Measurements from ENCODE around the gene THOC7.
A peak's percentile ranks its signal among the peaks of the same experiment; 100 is the strongest.

THOC7 gene

GRCh38 chr3:63863150-63864007 lies at the start of gene THOC7, which contains the start of gene ATXN7:
THOC7 (minus strand) TSS chr3:63863805; CDS start chr3:63863790, 15 bp downstream.
ATXN7 (plus strand) TSS chr3:63863867; CDS start chr3:63912599, 48,732 bp downstream.
- peak; percentile 39 for DNase-seq (ENCODE audit: low read depth)

DNA sequence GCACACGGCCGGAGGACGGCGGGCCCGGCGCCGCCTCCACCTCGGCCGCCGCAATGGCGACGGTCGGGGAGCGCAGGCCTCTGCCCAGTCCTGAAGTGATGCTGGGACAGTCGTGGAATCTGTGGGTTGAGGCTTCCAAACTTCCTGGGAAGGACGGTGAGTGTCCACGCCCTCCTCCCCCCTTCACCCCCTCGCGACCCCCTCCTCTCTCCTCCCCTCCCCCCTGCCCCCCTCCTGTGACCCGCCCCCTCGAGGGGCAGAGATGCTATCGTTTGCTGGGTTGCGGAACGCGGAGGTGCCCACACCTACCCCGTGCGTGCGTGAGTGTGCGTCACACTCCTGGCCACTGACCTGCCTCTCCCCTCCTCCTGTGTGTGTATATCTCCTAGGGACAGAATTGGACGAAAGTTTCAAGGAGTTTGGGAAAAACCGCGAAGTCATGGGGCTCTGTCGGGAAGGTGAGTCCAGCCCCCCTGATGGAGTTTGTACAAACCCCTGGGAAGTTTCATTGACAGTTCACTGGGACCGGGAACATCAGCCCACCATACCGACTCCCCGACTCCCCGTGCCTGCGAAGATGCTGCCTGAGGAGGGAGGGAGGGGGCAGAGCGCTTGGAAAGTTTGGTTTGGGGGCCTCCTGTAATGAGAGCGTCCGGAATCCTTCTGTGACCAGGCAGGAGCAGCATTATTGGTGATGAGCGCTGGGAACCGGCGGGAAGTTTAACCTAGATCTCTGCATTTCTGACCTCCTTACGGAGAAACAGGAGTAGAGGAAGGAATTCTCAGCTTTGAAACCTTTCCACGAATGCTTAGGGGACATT lies 49.4 kb upstream of the THOC7 start:
- DNase-seq (ENCODE audit: low read depth) = peak; percentile 3

- peak; percentile 64 for DNase-seq (ENCODE audit: low read depth)
These were observed 48.5 kb upstream of the THOC7 start, which contains the start of gene SCAANT1 for GRCh38 chr3:63911873-63912767. SCAANT1 (minus strand) TSS chr3:63912383.

GRCh38 chr3:63911509-63911872 lies 47.9 kb upstream of the THOC7 start:
- no peak for DNase-seq (ENCODE audit: low read depth)

- DNase-seq (ENCODE audit: low read depth) = no peak
These were observed 47.3 kb upstream of the THOC7 start for GRCh38 chr3:63910891-63911290.

DNA sequence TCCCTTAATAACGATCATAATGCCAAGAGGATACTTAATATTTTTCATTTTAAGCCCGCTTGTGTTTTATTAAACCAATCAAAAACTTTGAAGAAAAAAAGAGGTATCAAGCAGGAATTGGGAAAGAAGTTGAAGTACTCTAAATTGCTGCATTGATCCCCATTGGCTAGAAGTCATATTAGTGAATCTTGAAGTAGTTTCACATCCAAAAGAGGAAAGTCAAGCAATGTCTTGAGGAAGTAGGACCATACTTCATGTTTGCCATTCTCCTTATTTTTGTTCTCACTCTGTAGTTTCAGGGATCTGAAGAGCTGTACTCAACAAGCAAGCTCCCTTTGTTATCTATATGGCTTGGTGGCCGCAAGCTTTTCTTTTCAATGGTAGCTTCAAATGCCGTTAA lies 46.4 kb upstream of the THOC7 start:
- DNase-seq (ENCODE audit: low read depth) = no peak

DNA sequence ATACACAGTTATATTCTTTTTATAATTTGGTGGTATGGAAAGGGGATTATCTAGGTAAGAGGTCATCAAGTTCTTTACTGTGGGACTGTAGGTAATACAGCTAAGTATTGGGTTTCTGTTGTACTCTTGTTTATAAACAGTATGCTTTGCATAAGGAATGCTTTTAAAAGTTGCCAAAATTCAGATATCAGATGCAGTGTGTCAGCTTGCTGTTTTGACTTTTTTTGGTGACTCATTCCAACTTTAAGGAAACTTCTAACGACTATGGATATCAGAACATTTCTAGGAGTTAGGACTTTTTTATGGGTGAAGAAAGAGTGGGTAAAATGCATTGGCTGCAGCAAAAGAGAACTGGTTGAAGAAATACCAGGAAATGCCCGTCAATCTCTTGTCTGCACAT lies 45.8 kb upstream of the THOC7 start:
- no peak for DNase-seq (ENCODE audit: low read depth)

- DNase-seq (ENCODE audit: low read depth) = no peak
These were observed 45.2 kb upstream of the THOC7 start for GRCh38 chr3:63908776-63909175.

DNA sequence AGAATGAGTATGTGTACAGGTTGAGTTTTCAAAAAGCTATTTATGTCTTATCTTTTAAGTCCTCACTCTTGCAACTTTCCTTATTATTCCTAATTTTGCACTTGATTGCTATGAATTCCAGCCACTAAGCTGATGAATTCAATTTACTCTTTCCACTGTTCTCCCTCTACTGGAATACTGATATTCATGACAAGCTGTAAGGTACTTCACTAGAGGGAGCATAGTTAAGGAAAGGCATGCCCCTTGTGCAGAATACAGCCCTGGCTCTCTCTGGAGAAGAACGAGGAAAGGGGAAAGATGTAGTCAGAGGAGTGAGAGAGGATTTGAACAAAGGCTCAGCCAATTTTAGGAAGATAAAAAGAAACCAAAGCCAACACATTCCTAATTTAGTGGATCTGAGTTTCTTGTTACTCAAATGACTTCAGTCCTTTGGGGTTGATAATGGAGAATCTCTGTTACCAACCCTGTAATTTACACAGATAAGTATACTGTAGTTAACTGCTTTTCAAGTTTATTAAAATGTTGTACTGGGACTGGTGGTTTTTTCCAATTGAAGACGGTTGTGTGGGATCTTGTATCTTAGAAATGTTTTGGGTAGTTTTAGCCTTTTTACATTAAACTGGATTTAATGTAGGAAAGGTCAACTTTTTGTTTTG lies 44.6 kb upstream of the THOC7 start:
- no peak for DNase-seq (ENCODE audit: low read depth)

DNA sequence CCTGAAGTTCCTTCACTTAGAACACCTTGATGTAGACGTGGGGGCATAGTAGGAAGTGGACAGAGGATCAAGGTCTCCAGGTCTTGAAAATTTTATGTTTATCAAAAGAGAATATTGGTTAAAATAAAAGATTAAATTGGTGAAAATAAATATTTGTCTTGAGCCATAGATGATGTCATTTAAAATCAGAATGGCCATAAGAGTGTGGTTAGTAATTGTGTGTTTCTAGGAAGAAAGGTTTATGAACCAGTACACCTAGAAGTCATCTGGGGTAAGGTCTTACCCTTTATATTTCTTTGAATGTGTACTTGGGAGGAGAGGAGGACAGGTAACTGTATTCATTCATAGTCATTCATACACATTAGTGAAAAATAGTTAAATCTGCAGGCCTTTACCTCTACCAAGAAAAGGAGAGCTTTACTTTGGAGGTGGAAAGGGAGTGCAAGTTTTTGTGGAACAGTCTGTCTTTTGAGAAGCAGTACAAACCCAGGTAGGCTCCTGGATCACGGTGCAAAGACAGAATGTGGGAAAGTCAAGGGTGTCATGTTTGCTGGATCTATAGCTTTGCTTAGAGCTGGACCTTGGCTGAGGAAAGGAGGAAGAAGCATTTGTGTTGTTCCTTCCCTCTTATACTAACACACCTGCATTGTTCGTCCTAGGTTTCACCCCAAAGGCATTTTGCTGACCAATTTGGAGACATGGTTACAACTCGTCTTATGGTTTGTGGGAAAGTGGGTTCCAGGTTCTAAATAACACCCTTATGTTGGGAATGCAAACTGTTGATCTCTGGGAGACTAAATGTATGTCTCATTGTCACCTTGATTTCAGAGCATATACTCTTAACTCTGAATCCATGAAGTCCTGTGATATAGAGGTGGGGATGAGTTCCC lies 42.4 kb upstream of the THOC7 start:
- no peak for DNase-seq (ENCODE audit: low read depth)

DNA sequence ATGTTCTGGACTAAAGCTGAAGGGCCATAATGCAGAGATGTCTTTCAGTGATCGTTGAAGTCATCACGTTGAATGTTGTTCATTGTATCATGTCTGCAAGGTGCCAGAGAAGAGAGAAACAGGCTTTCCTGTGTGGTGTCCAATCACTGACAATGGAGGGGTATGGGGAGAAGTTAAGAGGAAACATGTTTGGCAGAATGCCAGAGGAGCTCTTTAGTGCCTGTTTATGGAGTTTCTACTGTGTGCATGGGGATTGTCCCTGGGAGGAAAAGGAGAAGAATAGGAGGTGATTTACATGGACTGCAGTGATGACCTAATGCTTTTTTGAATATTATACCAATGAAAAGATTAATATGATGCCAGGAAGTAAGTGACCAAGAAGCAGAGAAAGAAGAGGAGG lies 36.9 kb upstream of the THOC7 start:
- DNase-seq (ENCODE audit: low read depth) = no peak

DNA sequence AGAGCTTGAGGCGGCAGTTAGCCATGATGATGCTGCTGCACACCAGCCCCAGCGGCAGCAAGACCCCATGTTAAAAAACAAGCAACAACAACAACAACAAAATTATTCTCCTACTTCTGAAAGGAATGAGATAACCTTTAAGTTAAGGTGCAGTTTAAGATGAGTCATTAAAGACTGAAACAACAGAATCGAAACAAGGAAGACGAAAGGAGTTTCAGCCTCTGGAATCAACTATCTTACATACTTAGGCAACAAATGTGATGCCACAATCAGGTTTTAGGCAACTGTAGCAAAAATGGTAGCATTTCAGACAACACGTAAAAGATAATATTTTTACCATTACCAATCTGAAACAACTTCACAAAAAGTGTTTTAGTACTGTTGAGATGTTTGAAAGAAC lies 36.4 kb upstream of the THOC7 start:
- no peak for DNase-seq (ENCODE audit: low read depth)

DNA sequence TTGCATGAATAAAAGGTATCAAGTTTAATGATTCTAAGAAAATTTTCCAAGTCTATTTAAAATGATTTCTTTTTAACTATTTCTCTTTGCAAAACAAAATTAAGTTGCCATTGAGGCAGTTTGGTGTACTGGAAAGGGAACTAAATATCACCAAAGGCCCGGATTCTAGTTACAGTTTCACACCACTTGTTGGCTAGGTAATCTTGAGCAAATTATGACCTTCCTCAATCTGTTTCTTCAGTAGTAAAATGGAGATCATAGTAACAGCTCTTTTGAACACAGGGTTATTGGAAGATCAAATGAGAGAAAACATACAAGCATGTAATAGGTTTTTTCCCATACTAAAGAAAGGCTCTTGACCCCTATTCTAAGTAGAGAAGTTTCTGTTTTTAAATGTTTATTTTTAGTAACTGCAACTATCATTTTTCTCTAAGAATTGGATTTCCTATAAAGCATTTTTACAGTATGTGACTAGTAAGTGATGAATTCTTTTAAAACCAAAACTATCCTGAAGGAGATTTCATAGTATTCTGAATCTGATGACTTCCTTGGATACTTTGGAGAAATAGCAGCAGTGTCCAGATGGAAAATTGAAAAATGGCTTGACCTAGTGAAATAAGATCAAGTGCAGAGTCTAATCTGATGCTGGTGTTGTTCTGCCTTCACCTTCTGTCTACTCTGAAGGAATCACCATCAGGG lies 32.9 kb upstream of the THOC7 start:
- DNase-seq (ENCODE audit: low read depth) = no peak

DNA sequence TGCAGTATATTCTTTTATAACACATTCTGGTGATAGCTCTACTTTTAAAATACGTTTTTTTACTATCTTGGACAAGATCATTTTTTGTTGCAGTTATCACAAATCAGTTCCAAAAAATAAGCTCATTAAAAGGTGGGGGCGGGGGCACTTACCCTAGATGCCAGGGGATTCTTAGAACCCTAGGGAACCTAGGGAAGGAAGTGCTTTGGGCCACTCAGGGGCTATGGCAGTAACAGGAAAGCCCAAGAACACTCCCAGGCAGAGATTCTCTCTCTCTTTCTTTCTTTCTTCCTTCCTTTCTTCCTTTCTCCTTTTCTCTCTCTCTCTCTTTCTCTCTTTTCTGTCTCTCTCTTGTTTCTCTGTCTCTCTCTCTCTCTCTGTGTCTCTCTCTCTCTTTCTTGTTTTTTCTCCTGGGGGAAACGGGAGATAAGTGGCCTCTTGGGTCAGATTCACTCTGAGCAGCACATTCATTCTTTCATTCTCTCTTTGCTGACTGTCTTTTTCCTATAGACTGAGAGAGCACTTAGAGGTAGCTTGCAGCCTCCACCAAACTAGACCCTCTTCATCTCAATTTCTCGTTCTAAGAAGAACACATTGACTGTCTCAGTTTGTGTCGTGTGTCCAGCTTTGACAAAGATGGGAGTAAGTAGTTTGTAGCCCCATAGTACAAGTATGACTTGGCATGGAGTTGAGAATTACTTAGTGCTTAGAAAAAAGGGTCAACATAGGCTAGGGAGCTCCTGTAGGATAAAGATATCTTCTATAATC lies 32.0 kb upstream of the THOC7 start:
- DNase-seq (ENCODE audit: low read depth) = no peak

GRCh38 chr3:63892773-63893352 lies 29.3 kb upstream of the THOC7 start:
- DNase-seq (ENCODE audit: low read depth) = no peak

- no peak for DNase-seq (ENCODE audit: low read depth)
These were observed 27.9 kb upstream of the THOC7 start for GRCh38 chr3:63891518-63891917.

- no peak for DNase-seq (ENCODE audit: low read depth)
These were observed 23.3 kb upstream of the THOC7 start for GRCh38 chr3:63886858-63887257.

- no peak for DNase-seq (ENCODE audit: low read depth)
These were observed 17.0 kb upstream of the THOC7 start for GRCh38 chr3:63880653-63881052.

All from stimulated activated CD8-positive, alpha-beta memory T cell treated with anti-CD3 and anti-CD28 coated beads, Interleukin-15, amount 100 ng/mL, for 24 hours (primary cell).